Lung (tissue), 12 donors: ENCODE results near the gene OPHN1. TPM values are rescaled to one million over a fixed set of nuclear protein-coding genes. Genes with fewer than 3 reads are reported as not detected.

ENCODE experiments used
- ATAC-seq: fragments of 200-7000 bp; cut with Tn5 transposase; one replicate; pipeline ENCODE4 v1.9.1; 2020; ENCODE audit warnings: moderate number of reproducible peaks; ENCODE audit not compliant: insufficient read depth, low FRiP score
- DNase-seq, 3 donors: peaks; one replicate each; pipeline ENCODE4 v3.0.0-alpha.2; 2013 to 2017
- H3K27ac ChIP-seq, 2 donors: one replicate each; pipeline ENCODE4 v1.5.1; 2013; ENCODE audit warnings: mild to moderate bottlenecking in 2 of 2, moderate library complexity in 2 of 2, control low read depth in 1 of 2, inconsistent platforms in 1 of 2, low read depth in 1 of 2, low read length in 1 of 2
- H3K27me3 ChIP-seq, 3 donors: one replicate each; pipeline ENCODE4 v1.5.1; 2013; ENCODE audit warnings: low read length in 2 of 3; ENCODE audit not compliant: control insufficient read depth in 3 of 3, insufficient read depth in 3 of 3
- H3K36me3 ChIP-seq, 4 donors: one replicate each; pipeline ENCODE4 v1.5.1; 2013; ENCODE audit warnings: low read length in 4 of 4, mild to moderate bottlenecking in 1 of 4, moderate library complexity in 1 of 4; ENCODE audit not compliant: control insufficient read depth in 4 of 4, insufficient read depth in 4 of 4
- H3K4me1 ChIP-seq, 5 donors: one replicate each; pipeline ENCODE4 v1.5.1; 2013; ENCODE audit warnings: low read length in 5 of 5, mild to moderate bottlenecking in 2 of 5, moderate library complexity in 1 of 5; ENCODE audit not compliant: control insufficient read depth in 5 of 5, insufficient read depth in 5 of 5
- H3K4me3 ChIP-seq: one replicate; pipeline ENCODE4 v1.5.1; 2013; ENCODE audit warnings: mild to moderate bottlenecking, control low read depth, moderate library complexity
- H3K9ac ChIP-seq, 2 donors: one replicate each; pipeline ENCODE4 v1.5.1; 2013; ENCODE audit warnings: low read length in 2 of 2, control low read depth in 1 of 2; ENCODE audit not compliant: insufficient read depth in 1 of 2
- H3K9me3 ChIP-seq, 4 donors: one replicate each; pipeline ENCODE4 v1.5.1; 2013; ENCODE audit warnings: low read length in 3 of 4, mild to moderate bottlenecking in 1 of 4, moderate library complexity in 1 of 4; ENCODE audit not compliant: control insufficient read depth in 4 of 4, insufficient read depth in 3 of 4
- CTCF ChIP-seq: IDR thresholded peaks from 2 replicates; pipeline ENCODE4 v1.5.1; 2012; ENCODE audit warnings: mild to moderate bottlenecking; ENCODE audit errors: control extremely low read depth, extremely low read depth
- WGBS, 2 donors: extraction: QIAGEN DNeasy Blood & Tissue Kit; methylation state at CpG; one replicate each; pipeline ENCODE4 v1.1.7; 2013; 5-methylcytosine and 5-hydroxymethylcytosine counted together
- polyA plus RNA-seq, 2 donors: library from polyadenylated mRNA; stranded (reverse); fragments of 200-250 nt; gene quantifications; one replicate each; pipeline ENCODE4 v1.2.1, GENCODE V29; 2013
- total RNA-seq, 2 donors: library from RNA; depleted of rRNA in 1 of 2; stranded (reverse); fragments of >200 nt in 1 of 2; gene quantifications; one replicate each; pipeline ENCODE4 v1.2.1, GENCODE V29; 2014 to 2021
- donor health status: control.
- donor health status: control.
- donor health status: Bipolar disorder and iron deficiency.
- donor health status: healthy.
- donor health status: DM: yes; HTN: yes; CAD: no.

OPHN1 gene
- total and polyA plus RNA-seq, 4 donors: 1.1 to 22.0 (median 6.8) TPM

GRCh38 chrX:68087526-68087925, 345.8 kb downstream of the OPHN1 start:
- Histone ChIP-seq H3K27ac (no peak overlapping the region), H3K4me3 (no peak overlapping the region), H3K27me3 (no peaks in the 10 kb centered on the region), H3K9me3 (peaks cover 0 to 3% (median under 1%) of the 10 kb centered on the region in 4 donors), H3K4me1 (peaks cover 0 to 9% (median 3%) of the 10 kb centered on the region in 5 donors), H3K36me3 (peaks cover 0 to 1% (median 0%) of the 10 kb centered on the region in 4 donors), H3K9ac (no peak overlapping the region)
- WGBS, 2 donors: 65 to 87% methylated on average over 2 of the region's 2 CpGs
- no peak for TF ChIP-seq CTCF
- peak in 2 of 3 donors; percentile 56 to 70 for DNase-seq
- ATAC-seq: no peak

GRCh38 chrX:68086709-68087108, 346.6 kb downstream of the OPHN1 start:
- Histone ChIP-seq H3K27me3 (no peaks in the 10 kb centered on the region), H3K4me1 (peaks cover 0 to 9% (median 3%) of the 10 kb centered on the region in 5 donors), H3K9me3 (peaks cover 0 to 4% (median 1%) of the 10 kb centered on the region in 4 donors), H3K9ac (no peak overlapping the region), H3K36me3 (peaks cover 0 to 1% (median 0%) of the 10 kb centered on the region in 4 donors), H3K4me3 (no peak overlapping the region), H3K27ac (no peak overlapping the region)
- 63 to 100% methylated on average over 1 of the region's 1 CpG for WGBS, 2 donors
- ATAC-seq: no peak
- DNase-seq: no peak
- TF ChIP-seq CTCF: no peak

- 19 to 25% methylated on average over 1 of the region's 1 CpG for WGBS, 2 donors
- Histone ChIP-seq H3K27me3 (no peaks in the 10 kb centered on the region), H3K9me3 (peaks cover 0 to 4% (median 1%) of the 10 kb centered on the region in 4 donors), H3K36me3 (peaks cover 0 to 1% (median 0%) of the 10 kb centered on the region in 4 donors), H3K4me3 (no peak overlapping the region), H3K9ac (no peak overlapping the region), H3K27ac (peak overlapping the region in 1 of 2 donors; percentile 45), H3K4me1 (peaks cover 0 to 9% (median 3%) of the 10 kb centered on the region in 5 donors)
- ATAC-seq (no peak), DNase-seq (peak; percentile 38 to 87 (median 69))
- TF ChIP-seq CTCF: no peak
Observed at GRCh38 chrX:68084765-68085164, 348.5 kb downstream of the OPHN1 start.

- peaks cover 0 to 4% (median 1%) of the 10 kb centered on the region in 4 donors for H3K9me3 ChIP-seq
- no peak overlapping the region for H3K9ac ChIP-seq
- no peaks in the 10 kb centered on the region for H3K27me3 ChIP-seq
- WGBS, 2 donors: 68 to 73% methylated on average over 3 of the region's 3 CpGs
- no peak for TF ChIP-seq CTCF
- H3K4me1 ChIP-seq: peaks cover 0 to 9% (median 3%) of the 10 kb centered on the region in 5 donors
- ATAC-seq: no peak
- DNase-seq: peak in 2 of 3 donors; percentile 67 to 70
- peaks cover 0 to 1% (median 0%) of the 10 kb centered on the region in 4 donors for H3K36me3 ChIP-seq
- H3K4me3 ChIP-seq: no peak overlapping the region
- no peak overlapping the region for H3K27ac ChIP-seq
Observed at GRCh38 chrX:68083510-68083909, 349.8 kb downstream of the OPHN1 start.
